ENCODE data around the gene SORL1. TPM values are rescaled to one million over a fixed set of nuclear protein-coding genes. Genes with fewer than 3 reads are reported as not detected.
A peak's percentile ranks its signal among the peaks of the same experiment; 100 is the strongest.

SORL1 gene
- total and polyA plus RNA-seq, 2 of the 13 experiments (the other 11 are each of a cell fraction or from before 2014, with no cell fraction given), result 21.3 to 148 TPM

DNA sequence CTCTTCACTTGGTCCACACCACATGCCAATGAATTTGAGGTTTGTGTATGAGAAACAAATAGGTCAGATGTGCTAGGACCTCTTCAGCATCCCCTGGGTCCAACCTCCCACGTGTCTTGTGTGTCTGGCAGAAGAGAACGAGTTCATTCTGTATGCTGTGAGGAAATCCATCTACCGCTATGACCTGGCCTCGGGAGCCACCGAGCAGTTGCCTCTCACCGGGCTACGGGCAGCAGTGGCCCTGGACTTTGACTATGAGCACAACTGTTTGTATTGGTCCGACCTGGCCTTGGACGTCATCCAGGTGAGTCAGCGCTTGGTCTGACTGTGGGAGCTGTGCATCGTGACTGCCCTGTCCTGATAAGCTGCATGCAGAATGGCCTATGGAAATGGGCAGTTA, 101.7 kb downstream of the SORL1 start (continued):
- TF ChIP-seq, protein P1, sequence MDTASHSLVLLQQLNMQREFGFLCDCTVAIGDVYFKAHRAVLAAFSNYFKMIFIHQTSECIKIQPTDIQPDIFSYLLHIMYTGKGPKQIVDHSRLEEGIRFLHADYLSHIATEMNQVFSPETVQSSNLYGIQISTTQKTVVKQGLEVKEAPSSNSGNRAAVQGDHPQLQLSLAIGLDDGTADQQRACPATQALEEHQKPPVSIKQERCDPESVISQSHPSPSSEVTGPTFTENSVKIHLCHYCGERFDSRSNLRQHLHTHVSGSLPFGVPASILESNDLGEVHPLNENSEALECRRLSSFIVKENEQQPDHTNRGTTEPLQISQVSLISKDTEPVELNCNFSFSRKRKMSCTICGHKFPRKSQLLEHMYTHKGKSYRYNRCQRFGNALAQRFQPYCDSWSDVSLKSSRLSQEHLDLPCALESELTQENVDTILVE (CRISPR knock-in tag; IDR thresholded peaks at IDR 0.05), result peak; percentile 46; the same call in 1 of the 2 replicates
- TF ChIP-seq, protein P2, sequence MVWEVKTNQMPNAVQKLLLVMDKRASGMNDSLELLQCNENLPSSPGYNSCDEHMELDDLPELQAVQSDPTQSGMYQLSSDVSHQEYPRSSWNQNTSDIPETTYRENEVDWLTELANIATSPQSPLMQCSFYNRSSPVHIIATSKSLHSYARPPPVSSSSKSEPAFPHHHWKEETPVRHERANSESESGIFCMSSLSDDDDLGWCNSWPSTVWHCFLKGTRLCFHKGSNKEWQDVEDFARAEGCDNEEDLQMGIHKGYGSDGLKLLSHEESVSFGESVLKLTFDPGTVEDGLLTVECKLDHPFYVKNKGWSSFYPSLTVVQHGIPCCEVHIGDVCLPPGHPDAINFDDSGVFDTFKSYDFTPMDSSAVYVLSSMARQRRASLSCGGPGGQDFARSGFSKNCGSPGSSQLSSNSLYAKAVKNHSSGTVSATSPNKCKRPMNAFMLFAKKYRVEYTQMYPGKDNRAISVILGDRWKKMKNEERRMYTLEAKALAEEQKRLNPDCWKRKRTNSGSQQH (CRISPR knock-in tag; IDR thresholded peaks at IDR 0.05; ENCODE audit: low read depth), result 0 out of 2 replicates have a peak, but pooled peaks have one; percentile 62
- no peak for TF ChIP-seq ZNF337 (CRISPR knock-in tag; IDR thresholded peaks at IDR 0.05; ENCODE audit: borderline replicate concordance, low read depth)
- TF ChIP-seq GABPB1 (CRISPR knock-in tag; IDR thresholded peaks at IDR 0.05), result peak; percentile 53; the same call in 1 of the 2 replicates
- TF ChIP-seq, protein P3, sequence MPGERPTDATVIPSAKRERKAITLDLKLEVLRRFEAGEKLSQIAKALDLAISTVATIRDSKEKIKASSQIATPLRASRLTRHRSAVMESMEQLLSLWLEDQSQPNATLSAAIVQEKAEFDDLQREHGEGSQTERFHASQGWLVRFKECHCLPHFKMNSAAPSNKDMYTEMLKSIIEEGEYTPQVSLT (CRISPR knock-in tag; IDR thresholded peaks at IDR 0.05; ENCODE audit: borderline replicate concordance, low read depth), result no peak
- TF ChIP-seq ZNF772 (CRISPR knock-in tag; IDR thresholded peaks at IDR 0.05), result peak; percentile 57; the same call in 1 of the 2 replicates
- TF ChIP-seq HIVEP1 (CRISPR knock-in tag; IDR thresholded peaks at IDR 0.05), result peak; percentile 41; the same call in 1 of the 2 replicates
- TF ChIP-seq KDM5B (CRISPR knock-in tag; IDR thresholded peaks at IDR 0.05; ENCODE audit: borderline replicate concordance), result peak; percentile 47; the same call in 1 of the 2 replicates
- no peak for TF ChIP-seq SRY (CRISPR knock-in tag; IDR thresholded peaks at IDR 0.05)
- no peak for TF ChIP-seq TBL1XR1 (IDR thresholded peaks at IDR 0.05; ENCODE audit: borderline replicate concordance, low read length, partially characterized antibody)
- TF ChIP-seq ZFP82 (CRISPR knock-in tag; IDR thresholded peaks at IDR 0.05; ENCODE audit: borderline replicate concordance), result no peak
- TF ChIP-seq CBFB (CRISPR knock-in tag; IDR thresholded peaks at IDR 0.05), result 0 out of 2 replicates have a peak, but pooled peaks have one; percentile 40
- no peak; the same call in 1 of the 2 replicates for TF ChIP-seq RFXAP (CRISPR knock-in tag; IDR thresholded peaks at IDR 0.05; ENCODE audit: borderline replicate concordance)
- TF ChIP-seq ZNF75D (CRISPR knock-in tag; IDR thresholded peaks at IDR 0.05; ENCODE audit: borderline replicate concordance), result no peak
- TF ChIP-seq, protein P4, sequence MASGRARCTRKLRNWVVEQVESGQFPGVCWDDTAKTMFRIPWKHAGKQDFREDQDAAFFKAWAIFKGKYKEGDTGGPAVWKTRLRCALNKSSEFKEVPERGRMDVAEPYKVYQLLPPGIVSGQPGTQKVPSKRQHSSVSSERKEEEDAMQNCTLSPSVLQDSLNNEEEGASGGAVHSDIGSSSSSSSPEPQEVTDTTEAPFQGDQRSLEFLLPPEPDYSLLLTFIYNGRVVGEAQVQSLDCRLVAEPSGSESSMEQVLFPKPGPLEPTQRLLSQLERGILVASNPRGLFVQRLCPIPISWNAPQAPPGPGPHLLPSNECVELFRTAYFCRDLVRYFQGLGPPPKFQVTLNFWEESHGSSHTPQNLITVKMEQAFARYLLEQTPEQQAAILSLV (CRISPR knock-in tag; IDR thresholded peaks at IDR 0.05; ENCODE audit: borderline replicate concordance), result no peak
- no peak for TF ChIP-seq ZNF20 (CRISPR knock-in tag; IDR thresholded peaks at IDR 0.05)
- TF ChIP-seq YEATS4 (CRISPR knock-in tag; IDR thresholded peaks at IDR 0.05; ENCODE audit: borderline replicate concordance), result no peak
- TF ChIP-seq TAF1 (CRISPR knock-in tag; IDR thresholded peaks at IDR 0.05), result no peak; the same call in 1 of the 2 replicates
- TF ChIP-seq, protein P5, sequence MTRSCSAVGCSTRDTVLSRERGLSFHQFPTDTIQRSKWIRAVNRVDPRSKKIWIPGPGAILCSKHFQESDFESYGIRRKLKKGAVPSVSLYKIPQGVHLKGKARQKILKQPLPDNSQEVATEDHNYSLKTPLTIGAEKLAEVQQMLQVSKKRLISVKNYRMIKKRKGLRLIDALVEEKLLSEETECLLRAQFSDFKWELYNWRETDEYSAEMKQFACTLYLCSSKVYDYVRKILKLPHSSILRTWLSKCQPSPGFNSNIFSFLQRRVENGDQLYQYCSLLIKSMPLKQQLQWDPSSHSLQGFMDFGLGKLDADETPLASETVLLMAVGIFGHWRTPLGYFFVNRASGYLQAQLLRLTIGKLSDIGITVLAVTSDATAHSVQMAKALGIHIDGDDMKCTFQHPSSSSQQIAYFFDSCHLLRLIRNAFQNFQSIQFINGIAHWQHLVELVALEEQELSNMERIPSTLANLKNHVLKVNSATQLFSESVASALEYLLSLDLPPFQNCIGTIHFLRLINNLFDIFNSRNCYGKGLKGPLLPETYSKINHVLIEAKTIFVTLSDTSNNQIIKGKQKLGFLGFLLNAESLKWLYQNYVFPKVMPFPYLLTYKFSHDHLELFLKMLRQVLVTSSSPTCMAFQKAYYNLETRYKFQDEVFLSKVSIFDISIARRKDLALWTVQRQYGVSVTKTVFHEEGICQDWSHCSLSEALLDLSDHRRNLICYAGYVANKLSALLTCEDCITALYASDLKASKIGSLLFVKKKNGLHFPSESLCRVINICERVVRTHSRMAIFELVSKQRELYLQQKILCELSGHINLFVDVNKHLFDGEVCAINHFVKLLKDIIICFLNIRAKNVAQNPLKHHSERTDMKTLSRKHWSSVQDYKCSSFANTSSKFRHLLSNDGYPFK (CRISPR knock-in tag; IDR thresholded peaks at IDR 0.05; ENCODE audit: borderline replicate concordance), result peak; percentile 29; the same call in 1 of the 2 replicates
- TF ChIP-seq PHF20 (CRISPR knock-in tag; IDR thresholded peaks at IDR 0.05), result no peak
- TF ChIP-seq ZNF232 (CRISPR knock-in tag; IDR thresholded peaks at IDR 0.05; ENCODE audit: borderline replicate concordance), result no peak
- TF ChIP-seq KLF9 (CRISPR knock-in tag; IDR thresholded peaks at IDR 0.05; ENCODE audit: low read depth), result 0 out of 2 replicates have a peak, but pooled peaks have one; percentile 18
- TF ChIP-seq ZNF317 (CRISPR knock-in tag; IDR thresholded peaks at IDR 0.05), result peak; percentile 64; the same call in 1 of the 2 replicates
- no peak for TF ChIP-seq ZNF577 (CRISPR knock-in tag; IDR thresholded peaks at IDR 0.05; ENCODE audit: borderline replicate concordance, low read depth)

All from HepG2 (cell line).